HG02870 (cell line): Measurements from ENCODE around the gene SPTSSB.
A peak's percentile ranks its signal among the peaks of the same experiment; 100 is the strongest.

ENCODE experiments used
- ATAC-seq: cut with Tn5 transposase; IDR thresholded peaks from one replicate; pipeline ENCODE4 v1.9.1; 2021; ENCODE audit warnings: mild to moderate bottlenecking, moderate library complexity; ENCODE audit not compliant: unreplicated experiment

Gene SPTSSB

GRCh38 chr3:161343540-161343939 lies 27.8 kb downstream of the SPTSSB start:
- ATAC-seq: no peak

GRCh38 chr3:161342629-161343028 lies 28.7 kb downstream of the SPTSSB start:
- no peak for ATAC-seq

- ATAC-seq: no peak
Observed at GRCh38 chr3:161339517-161340500, 31.5 kb downstream of the SPTSSB start.

- no peak for ATAC-seq
Observed at GRCh38 chr3:161337311-161337710, 34.0 kb downstream of the SPTSSB start.

- ATAC-seq: no peak
Observed at GRCh38 chr3:161336661-161337060, 34.7 kb downstream of the SPTSSB start.

GRCh38 chr3:161333696-161334095 lies 37.6 kb downstream of the SPTSSB start:
- no peak for ATAC-seq

GRCh38 chr3:161332792-161333191 lies 38.5 kb downstream of the SPTSSB start:
- ATAC-seq: no peak

GRCh38 chr3:161325059-161325458 lies 46.3 kb downstream of the SPTSSB start:
- no peak for ATAC-seq

GRCh38 chr3:161323926-161324621 lies 47.2 kb downstream of the SPTSSB start:
- ATAC-seq: no peak

- no peak for ATAC-seq
Observed at GRCh38 chr3:161322781-161323568, 48.3 kb downstream of the SPTSSB start.

- ATAC-seq: no peak
Observed at GRCh38 chr3:161320837-161321236, 50.5 kb downstream of the SPTSSB start.

GRCh38 chr3:161319867-161320266 lies 51.5 kb downstream of the SPTSSB start:
- no peak for ATAC-seq

- ATAC-seq: no peak
Observed at GRCh38 chr3:161317077-161317476, 54.2 kb downstream of the SPTSSB start.

GRCh38 chr3:161316006-161316689 lies 55.2 kb downstream of the SPTSSB start:
- ATAC-seq: no peak

- peak; percentile 69 for ATAC-seq
Observed at GRCh38 chr3:161314836-161315395, 56.4 kb downstream of the SPTSSB start.

- ATAC-seq: peak; percentile 62
Observed at GRCh38 chr3:161310649-161311423, 60.5 kb downstream of the SPTSSB start.

GRCh38 chr3:161305095-161305991 lies 66.0 kb downstream of the SPTSSB start:
- peak; percentile 63 for ATAC-seq

- ATAC-seq: no peak
Observed at GRCh38 chr3:161296814-161297213, 74.5 kb downstream of the SPTSSB start.
